PC-9 (cell line): ENCODE measurements around the gene VTCN1.

Experiments
- CTCF ChIP-seq: fragments of 200-600 bp; sonication (generic); conservative IDR thresholded peaks from 2 replicates; pipeline ENCODE4 v1.6.1; 2017; ENCODE audit warnings: mixed run types, antibody characterized with exemption, mild to moderate bottlenecking, moderate library complexity
- EZH2 ChIP-seq: fragments of 200-600 bp; sonication (generic); IDR thresholded peaks from 2 replicates; pipeline ENCODE4 v1.8.0; 2017; ENCODE audit warnings: antibody characterized with exemption, low read depth

- TF ChIP-seq EZH2 (no peak), CTCF (no peak)
Observed at GRCh38 chr1:117094841-117095604, 115.7 kb downstream of the VTCN1 start.
